GM19467 (cell line): ENCODE results near the gene SLX9.

Source experiments
- ATAC-seq: cut with Tn5 transposase; IDR thresholded peaks from one replicate; pipeline ENCODE4 v1.9.1; 2021; ENCODE audit warnings: mild to moderate bottlenecking, moderate library complexity; ENCODE audit not compliant: unreplicated experiment

The SLX9 gene

DNA sequence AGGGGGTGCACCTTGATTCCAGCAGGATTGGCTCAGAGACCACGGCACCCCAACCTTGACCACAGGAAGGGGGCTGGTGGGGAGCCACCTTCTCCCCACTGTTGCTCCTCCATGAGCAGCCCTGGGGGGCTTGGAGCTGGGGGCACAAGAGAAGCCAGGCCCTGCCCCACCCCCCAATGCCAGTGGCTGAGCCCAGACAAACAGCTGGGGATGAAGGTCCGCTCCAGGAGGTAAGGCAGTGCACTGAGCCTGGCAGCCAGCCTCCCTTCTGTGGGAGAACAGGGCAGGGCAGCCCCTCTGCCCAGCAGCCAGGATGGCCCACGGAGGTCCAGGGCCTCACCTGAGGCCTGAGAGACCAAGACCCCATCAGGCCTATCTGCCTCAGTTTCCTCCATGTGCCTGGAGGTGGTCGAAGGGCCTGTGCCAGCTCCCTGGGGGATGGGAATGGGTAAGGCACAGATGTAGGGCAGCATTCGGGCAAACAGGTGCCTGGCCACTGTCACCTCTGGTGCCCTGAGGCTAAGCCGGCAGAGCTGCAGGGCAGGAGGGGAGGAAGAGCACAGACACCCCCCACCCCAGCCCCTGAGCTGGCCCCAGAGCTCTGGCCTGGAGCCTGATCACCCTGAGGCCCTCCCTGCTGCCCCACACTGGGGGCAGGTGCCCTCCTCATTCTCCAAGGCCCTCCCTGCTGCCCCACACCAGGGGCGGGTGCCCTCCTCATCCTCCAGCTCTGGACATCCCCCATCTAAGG, 26.2 kb upstream of the SLX9 start:
- ATAC-seq: no peak

DNA sequence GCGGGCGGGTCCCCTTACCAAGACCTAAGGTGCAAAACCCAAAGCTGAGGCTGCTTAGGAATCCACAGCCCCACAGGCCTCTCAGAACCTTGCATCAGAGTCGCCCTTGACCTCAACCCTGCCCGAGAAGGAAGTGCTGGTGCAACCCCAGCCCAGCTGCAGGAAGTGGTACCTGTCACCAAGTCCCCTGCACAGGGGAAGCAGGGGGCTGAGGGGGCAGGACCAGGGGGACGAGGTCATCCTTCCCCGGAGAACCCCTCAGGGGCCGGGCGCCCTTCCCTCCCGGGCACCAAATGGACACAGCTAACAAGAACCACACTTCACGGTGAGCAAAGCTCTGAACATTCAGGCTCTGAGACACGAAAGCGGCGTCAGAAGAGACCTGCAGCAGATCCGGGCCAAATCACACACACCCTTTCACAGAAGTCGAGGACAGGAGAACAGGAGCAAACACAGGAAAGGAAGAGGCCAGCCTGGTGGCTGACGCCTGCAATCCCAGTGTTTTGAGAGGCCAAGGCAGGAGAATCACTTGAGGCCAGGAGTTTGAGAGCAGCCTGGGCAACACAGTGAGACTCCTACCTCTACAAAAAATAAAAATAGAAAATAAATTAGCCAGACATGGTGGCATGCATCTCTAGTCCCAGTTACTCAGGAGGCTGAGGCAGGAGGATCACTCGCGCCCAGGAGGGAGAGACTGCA, 25.5 kb upstream of the SLX9 start:
- no peak for ATAC-seq

DNA sequence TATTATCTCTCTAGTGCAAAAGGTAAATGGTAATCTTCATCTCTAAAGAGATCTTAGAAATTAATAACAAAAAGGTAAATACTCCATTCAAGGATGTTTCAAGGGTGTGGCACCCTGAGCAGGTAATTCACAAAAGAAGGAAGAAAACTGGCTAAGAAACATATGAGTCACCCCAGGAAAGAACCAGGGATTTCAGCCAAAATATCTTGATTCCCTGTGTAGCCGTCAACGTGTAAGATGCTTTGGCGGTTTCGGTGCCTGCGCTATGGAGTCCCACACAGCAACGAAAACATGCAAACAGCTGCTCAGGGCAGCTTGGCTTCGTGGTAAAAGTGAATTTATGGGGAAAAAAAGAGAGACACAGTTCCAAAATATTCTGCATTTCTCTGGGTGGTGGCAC, 22.9 kb upstream of the SLX9 start:
- ATAC-seq: no peak

DNA sequence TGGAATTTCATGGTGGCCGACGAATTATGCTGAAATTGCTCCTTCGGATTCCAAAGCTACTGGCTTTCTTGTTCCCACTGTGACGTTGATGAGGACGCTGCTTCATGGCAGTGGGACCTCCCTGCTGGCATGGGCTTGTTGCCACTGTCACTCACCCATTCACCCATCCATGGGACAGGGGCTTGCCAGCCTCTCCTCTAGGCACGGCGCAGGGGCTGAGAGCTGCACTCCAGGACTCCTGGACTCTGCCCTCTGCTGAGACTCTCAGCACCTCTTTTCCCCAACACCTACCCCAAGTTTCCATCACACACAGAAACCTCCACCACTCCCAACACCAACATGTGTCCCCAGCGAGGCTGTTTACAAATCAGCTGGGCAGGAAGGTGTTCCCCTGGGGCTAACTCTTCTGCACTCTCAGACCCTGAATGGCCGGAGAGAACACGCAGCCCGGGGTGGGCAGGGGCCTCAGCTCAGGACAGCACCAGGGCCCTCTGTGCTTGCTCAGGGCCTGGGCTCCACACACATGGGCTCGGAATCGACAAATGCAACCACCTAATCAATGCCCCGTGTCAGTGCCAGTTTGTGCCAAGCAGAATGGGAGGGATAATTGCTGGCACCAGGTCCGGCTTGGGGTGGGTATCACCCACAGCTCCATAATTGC, 22.3 kb upstream of the SLX9 start:
- ATAC-seq: no peak

DNA sequence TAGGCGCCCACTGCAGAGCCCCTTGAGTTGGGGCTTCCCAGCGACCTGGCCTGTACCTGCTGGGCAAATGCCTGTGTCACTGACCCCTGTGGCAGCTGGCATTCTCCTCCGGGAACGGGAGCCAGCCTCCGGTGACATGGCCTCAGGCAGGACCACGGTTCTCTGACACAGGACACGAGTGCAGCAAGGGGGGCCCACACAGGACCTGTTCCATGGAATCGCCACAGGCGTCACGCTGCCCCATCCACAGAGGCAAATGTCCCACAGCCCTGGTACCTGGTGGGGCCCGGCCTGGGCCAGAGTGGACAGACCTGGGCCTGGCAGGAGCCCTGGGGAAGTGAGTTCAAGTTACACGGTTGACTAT, 21.7 kb upstream of the SLX9 start:
- ATAC-seq: no peak

DNA sequence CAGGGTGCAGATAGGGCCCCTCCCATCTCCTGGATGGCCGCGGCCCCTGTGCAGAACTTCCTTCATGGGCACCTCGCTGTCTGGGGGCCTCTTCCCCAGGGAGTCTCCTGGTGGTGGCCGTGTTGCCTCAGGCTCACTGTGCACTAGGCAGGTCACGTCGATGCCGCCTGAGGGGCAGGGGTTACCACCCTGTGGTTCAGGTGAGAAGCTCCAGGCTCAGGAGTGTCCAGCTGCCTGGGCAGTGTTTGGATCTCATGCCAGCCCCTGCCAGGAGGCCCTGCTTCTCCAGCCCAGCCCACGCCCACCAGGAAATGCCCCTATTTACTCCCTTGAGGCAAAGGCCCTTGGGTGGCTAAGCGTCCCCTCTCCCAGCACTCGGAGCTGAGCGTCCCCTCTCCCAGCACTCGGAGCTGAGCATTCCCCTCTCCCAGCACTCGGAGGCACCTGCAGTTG, 21.2 kb upstream of the SLX9 start:
- no peak for ATAC-seq

DNA sequence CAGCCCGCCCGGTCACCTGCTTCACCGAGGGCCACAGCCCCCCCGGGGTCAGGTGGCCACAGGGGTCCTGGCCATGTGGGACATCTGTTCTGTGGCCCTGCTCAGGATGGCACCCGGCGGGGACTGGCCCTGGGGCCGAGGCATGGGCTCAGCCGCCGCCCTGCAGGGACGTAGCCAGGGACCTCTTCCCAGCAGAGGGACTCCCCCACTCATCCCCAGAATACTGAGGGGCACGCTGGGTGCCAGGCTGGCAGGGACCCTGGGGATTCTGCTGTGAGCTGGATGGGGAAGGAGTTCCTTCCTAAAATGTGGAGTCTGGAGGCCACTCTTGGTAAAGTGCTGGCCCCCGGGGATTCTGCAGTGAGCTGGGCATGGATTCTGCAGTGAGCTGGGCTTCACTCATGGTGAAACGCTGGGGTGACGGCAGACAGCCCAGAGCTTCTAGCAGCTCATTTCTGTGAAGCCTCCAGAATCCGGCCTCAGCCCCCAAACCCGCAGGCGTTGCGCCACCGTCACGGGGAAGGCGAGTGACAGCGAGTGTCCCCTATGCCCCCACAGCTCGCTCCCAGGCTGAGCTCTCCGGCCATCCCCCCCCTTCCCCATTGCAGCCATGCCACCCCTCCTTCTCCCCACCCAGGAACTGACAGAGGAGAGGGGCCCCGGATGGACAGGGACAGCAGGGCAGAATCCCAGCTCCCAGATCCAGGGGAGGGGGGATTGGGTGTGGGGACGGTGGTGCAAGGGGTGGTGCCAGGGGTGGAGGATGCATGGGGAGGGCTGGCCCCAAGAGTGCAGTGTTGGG, 20.5 kb upstream of the SLX9 start:
- ATAC-seq: no peak

DNA sequence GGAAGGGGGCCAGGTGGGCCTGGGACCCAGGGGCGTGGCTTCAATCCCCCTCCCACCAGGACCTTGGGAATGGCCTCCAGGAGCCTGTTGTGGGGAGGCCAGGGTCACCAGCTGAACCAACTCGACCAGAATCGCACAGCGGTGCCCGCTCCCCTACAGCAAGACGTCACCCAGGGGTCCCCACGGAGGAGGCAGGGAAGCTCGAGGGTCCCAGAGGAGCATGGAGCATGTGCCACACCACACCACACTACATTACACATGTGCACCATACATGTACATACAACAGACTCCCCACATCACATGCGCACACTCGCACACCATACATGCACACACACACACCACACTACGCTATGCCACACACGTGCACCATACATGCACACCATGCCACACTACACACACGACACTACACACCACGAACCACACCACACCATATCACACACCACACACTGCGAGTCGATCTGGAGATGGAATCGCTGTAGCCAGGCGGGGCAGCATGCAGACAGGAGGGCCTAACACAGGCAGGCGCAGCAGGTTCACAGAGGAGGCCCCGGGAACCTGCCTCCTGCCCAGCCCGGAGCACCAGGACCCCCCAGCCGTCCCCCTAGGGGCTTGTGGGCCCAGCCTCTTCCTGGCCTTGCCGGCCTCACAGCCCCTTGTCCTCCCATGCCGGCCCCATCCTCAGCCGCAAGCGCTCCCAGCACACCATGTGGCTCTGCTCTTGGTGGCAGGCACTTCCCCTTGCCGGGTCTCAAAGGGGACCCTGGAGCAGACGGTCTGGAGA, 19.7 kb upstream of the SLX9 start:
- no peak for ATAC-seq

DNA sequence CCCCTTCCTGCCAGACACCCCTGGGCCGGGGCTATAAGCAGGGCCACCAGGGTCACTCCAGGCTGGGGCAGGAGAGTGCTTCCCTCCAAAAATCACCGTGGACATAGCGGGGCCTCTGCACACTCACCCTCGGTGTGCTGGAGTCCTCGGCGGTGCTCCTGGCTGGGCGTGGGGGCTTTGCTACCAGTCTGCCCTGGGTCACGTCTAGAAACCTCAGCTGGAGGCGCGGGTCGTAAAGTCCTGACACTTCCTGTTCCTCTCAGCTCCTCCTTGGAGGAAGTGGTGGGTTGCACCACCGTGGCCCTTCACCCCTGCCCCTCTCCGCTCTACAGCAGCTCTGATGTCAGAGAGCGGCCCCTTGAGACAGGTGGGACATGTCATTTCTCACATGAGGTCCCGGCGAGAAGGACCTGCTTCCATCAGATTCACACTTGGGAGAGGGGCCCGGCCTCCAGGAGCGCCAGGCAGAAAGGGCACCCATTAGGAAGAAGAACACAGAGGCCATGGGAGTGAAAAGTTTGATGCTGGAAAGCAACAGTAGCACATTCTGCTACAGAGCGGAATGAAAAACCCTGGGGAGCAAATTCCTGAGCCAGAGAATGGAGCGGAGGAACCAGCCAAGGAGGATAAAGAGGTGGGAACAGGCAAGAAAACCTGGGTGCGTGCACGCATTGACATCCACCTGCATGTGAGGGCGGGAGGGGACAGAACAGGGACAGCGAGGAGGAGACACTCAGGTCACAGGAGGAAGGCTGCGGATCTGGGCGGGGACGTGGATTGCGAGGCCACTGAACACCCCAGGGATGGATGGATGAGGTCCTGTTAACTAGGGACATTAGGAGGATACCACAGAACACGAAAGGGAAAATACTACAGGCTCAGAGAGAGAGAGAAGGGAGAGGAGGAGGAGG, 18.9 kb upstream of the SLX9 start, which contains the start of gene ITGB2:
ITGB2 (minus strand) TSS at position 206 of the 911 bp plus-strand sequence. CDS start 10,117 bp downstream, outside the sequence.
- ATAC-seq: no peak

DNA sequence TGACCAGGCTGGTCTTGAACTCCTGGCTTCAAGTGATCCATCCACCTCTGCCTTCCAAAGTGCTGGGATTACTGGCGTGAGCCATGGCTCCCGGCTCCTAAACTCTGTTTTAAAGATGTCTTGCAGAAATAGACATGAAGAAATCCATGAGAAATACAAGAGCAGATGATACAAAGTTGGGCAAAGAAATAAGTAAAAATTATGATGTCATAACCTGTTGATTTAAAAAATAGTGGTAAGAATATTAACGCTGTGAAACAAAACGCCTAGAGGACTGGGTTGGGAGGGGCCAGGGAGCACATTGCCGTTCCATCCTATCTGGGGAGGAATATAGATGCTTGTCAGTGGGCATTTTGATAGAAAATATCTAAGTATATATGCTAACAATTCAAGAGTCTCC, 17.9 kb upstream of the SLX9 start:
- no peak for ATAC-seq

DNA sequence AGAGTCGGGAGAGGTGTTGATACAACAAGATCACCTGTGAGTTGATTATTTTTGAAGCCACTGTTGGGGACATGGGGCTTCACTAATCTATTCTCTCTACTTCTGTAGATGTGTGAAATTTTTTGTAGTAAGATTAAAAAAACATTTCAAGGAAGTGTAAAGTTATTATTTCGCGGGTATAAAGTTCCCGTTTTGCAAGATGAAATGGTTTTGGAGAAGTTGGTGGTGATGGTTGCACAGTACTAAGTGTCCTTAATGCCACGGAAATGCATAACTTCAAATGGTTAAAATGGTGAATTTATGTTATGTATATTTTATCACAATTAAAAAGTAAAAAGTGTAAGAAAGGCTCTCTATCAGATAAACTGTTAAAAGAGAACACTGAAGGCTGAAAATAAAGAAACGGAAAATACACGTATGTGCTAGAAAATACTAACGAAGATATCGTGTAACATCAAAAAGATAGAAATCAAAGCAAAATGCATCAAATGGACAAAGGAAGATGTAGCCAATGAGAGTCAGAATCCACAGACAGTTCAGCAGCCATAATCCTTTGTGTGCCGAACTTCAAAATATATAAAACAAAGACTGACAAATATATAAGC, 16.2 kb upstream of the SLX9 start:
- no peak for ATAC-seq

DNA sequence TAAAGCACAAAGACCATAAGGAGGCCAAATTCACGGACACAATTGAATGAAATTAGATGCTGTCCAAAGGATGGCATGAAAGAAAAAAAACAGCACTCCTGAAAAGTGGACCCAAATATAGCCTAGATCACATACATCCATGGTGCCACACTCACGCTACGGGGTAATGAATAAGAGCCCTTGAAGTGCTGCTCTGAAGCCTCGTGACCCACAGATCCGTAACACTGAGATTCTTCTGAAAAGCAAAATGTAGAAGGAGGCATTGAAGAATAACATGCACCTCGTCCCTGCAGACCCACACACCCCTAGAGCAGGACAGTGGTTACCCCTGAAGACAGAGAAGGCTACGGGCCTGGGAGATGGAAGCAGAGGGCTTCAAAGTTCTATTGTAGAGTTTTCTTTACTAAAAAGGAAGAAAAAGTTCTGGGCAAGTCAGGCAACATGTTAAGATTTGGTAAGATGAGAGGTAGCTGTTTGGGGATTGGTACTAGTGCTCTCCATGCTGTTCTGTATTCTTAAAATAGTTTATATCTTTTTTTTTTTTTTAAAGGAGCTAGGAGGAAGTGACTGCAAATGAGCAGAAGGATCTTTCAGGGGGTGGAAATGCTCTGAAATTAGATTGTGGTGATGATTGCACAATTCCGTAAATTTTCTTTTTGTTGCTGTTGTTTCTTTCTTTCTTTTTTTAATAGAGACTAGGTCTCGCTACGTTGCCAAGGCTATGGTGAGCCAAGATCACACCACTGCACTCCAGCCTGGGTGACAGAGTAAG, 15.0 kb upstream of the SLX9 start:
- ATAC-seq: no peak

DNA sequence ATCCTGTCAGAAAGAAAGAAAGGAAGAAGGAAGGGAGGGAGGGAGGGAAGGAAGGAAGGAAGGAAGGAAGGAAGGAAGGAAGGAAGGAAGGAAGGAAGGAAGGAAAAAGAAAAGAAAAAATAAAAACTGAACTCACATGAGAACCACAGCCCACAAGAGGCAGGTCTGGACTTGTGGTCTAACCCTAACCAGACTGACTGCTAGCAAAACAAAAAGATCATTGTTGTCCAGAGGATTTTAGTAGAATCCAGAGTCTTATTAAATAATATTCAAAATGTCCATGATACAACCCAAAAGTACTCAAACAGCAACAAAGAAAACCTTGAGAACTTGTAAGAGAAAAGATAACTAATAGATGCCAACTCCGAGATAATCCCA, 14.5 kb upstream of the SLX9 start:
- ATAC-seq: no peak

DNA sequence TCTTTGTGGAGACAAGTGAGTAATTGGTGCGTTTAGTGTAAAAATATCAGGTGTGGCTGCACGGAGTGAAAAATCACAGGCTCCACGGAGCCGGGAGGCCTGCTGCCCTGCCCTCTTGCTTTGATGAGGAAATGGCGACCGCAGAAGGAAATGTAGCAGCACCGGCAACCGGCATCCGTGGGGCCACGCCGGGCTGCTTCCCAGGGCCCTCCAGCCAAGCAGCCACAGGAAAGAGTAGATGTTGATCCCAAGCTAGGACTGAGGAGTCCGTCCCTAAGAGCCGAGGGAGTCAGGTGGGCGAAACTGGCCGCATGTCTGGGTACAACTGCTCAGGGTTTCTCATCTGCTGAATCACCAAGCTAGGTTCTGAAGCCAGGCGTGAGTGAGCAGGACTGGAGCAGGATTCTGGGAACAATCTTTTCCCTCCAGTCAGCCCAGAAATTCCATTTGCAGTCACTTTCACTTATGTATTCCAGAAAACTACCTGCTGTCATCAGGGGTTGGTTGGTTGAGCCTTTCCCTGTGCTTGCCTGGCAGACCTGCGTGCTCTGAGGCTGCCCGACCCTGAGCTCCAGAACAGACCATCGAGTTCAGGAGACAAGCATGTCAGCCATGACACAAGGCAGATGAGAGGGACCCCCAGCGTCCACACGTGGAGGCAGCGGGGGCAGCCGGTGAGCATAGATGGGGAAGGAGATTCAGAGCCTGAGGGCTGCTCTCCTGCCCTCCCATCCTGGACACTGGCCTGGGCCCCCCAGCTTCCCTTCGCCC, 13.3 kb upstream of the SLX9 start:
- ATAC-seq: no peak

DNA sequence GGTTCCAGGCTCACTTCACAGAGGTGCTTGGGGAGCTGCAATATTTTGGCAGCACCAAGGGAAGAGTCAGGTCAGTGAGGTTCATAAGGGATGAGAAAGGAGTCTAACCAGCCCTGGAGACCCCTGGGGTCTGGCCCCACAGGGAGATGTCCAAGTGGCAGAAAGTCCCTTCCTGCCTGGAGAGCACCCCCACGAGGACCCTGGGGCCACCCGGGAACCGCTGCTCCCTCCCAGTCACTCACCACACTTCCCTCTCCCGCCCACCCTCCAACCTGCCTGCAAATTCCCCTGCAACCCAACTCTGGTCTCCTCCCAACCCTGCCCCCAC, 12.6 kb upstream of the SLX9 start:
- ATAC-seq: no peak

DNA sequence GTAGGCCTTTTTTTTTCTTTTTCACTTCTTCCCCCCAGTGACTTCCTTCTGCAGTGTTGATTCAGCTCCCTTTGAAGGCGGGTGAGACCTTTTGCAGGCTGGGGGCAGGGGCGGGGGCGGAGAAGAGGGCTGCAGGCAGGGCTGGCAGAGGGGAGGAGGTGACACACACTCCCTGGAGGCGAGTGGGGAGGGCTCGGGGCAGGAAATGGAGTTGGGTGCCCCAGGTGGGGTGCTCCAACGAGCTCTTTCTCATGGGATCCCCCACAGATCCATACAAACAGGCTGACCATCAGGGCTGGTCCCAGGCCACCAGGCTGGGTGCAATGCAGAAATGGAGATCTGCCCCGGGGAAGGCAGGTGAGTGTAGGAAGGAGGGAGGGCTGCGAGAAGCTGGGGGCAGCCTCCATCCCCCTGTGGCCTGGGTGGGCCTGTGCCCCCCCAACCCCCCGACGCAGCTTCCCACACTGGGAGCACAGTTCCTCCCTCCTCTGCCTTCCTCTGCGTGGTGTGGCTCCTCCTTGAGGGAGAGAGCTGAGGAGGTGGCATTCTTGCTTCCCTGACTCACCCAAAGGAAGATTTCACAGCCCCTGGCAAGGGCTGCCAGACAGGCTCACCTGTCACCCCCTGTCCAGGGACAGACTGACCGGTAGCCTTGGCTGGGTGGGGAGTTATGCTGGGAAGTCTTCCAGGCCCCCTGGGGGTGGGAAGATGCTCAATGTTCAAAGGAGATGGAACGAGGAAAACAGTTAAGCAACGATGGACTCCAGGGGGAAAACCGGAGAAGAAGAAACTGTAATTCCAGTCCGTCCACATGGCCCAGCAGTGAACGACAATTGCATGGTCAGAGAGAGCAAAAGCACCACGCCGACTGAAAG, 12.0 kb upstream of the SLX9 start:
- ATAC-seq: no peak
